ENCODE results near the gene GRK5.

The GRK5 gene

GRCh38 chr10:119406137-119406536, 198.8 kb downstream of the GRK5 start:
- H3K4me3 ChIP-seq (ENCODE audit: low read length) = no peak overlapping the region
- H3K4me1 ChIP-seq (ENCODE audit: low read length) = peaks cover 9% of the 10 kb centered on the region; the same call in 1 of the 2 replicates
- TF ChIP-seq EZH2phosphoT487 (IDR thresholded peaks at IDR 0.05; ENCODE audit: low read length) = no peak
- TF ChIP-seq, protein P1, sequence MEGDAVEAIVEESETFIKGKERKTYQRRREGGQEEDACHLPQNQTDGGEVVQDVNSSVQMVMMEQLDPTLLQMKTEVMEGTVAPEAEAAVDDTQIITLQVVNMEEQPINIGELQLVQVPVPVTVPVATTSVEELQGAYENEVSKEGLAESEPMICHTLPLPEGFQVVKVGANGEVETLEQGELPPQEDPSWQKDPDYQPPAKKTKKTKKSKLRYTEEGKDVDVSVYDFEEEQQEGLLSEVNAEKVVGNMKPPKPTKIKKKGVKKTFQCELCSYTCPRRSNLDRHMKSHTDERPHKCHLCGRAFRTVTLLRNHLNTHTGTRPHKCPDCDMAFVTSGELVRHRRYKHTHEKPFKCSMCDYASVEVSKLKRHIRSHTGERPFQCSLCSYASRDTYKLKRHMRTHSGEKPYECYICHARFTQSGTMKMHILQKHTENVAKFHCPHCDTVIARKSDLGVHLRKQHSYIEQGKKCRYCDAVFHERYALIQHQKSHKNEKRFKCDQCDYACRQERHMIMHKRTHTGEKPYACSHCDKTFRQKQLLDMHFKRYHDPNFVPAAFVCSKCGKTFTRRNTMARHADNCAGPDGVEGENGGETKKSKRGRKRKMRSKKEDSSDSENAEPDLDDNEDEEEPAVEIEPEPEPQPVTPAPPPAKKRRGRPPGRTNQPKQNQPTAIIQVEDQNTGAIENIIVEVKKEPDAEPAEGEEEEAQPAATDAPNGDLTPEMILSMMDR (IDR thresholded peaks at IDR 0.05; ENCODE audit: low read length) = no peak
- TF ChIP-seq EZH2 (optimal IDR thresholded peaks at IDR 0.05; ENCODE audit: low read depth, low read length) = no peak
- no peak overlapping the region for H3K9ac ChIP-seq (ENCODE audit: low read length)
- H3K4me2 ChIP-seq (ENCODE audit: low read depth, low read length) = no peak overlapping the region
- no peak overlapping the region for H3K27ac ChIP-seq (ENCODE audit: low read length)
- peaks cover 4% of the 10 kb centered on the region; the same call in 1 of the 2 replicates for H4K20me1 ChIP-seq (ENCODE audit: insufficient read depth, low read length)
- no peaks in the 10 kb centered on the region for H3K36me3 ChIP-seq (replicated peaks; ENCODE audit: insufficient read depth, low read length)
- H3K9me3 ChIP-seq (replicated peaks; ENCODE audit: insufficient read depth, low read length) = no peaks in the 10 kb centered on the region
- peaks cover 63% of the 10 kb centered on the region for H3K79me2 ChIP-seq (ENCODE audit: low read length)
- no peaks in the 10 kb centered on the region for H3K9me2 ChIP-seq (replicated peaks; ENCODE audit: insufficient read depth, low read length)
- H3F3A ChIP-seq (ENCODE audit: insufficient read depth, low read length) = peaks cover 7% of the 10 kb centered on the region; the same call in 1 of the 2 replicates
- no peak overlapping the region for H2AFZ ChIP-seq (ENCODE audit: low read length)
- no peaks in the 10 kb centered on the region for H3K27me3 ChIP-seq (replicated peaks; ENCODE audit: insufficient read depth, low read length)
- DNase-seq = no peak

- Histone ChIP-seq H3K9me2 (replicated peaks; ENCODE audit: insufficient read depth, low read length) (no peaks in the 10 kb centered on the region), H3K4me3 (ENCODE audit: low read length) (no peak overlapping the region), H3K27me3 (replicated peaks; ENCODE audit: insufficient read depth, low read length) (no peaks in the 10 kb centered on the region), H3K4me1 (ENCODE audit: low read length) (peaks cover 9% of the 10 kb centered on the region; the same call in 1 of the 2 replicates), H3K79me2 (ENCODE audit: low read length) (peaks cover 64% of the 10 kb centered on the region), H2AFZ (ENCODE audit: low read length) (no peak overlapping the region), H3K27ac (ENCODE audit: low read length) (no peak overlapping the region), H4K20me1 (ENCODE audit: insufficient read depth, low read length) (peaks cover 4% of the 10 kb centered on the region; the same call in 1 of the 2 replicates), H3K4me2 (ENCODE audit: low read depth, low read length) (no peak overlapping the region), H3K9ac (ENCODE audit: low read length) (no peak overlapping the region), H3K9me3 (replicated peaks; ENCODE audit: insufficient read depth, low read length) (no peaks in the 10 kb centered on the region), H3F3A (ENCODE audit: insufficient read depth, low read length) (peaks cover 7% of the 10 kb centered on the region; the same call in 1 of the 2 replicates), H3K36me3 (replicated peaks; ENCODE audit: insufficient read depth, low read length) (no peaks in the 10 kb centered on the region)
- DNase-seq = no peak
- TF ChIP-seq EZH2phosphoT487 (IDR thresholded peaks at IDR 0.05; ENCODE audit: low read length) (no peak), EZH2 (optimal IDR thresholded peaks at IDR 0.05; ENCODE audit: low read depth, low read length) (no peak)
- TF ChIP-seq, protein P1 (IDR thresholded peaks at IDR 0.05; ENCODE audit: low read length) = no peak
Observed at GRCh38 chr10:119406601-119407253, 199.4 kb downstream of the GRK5 start.

DNA sequence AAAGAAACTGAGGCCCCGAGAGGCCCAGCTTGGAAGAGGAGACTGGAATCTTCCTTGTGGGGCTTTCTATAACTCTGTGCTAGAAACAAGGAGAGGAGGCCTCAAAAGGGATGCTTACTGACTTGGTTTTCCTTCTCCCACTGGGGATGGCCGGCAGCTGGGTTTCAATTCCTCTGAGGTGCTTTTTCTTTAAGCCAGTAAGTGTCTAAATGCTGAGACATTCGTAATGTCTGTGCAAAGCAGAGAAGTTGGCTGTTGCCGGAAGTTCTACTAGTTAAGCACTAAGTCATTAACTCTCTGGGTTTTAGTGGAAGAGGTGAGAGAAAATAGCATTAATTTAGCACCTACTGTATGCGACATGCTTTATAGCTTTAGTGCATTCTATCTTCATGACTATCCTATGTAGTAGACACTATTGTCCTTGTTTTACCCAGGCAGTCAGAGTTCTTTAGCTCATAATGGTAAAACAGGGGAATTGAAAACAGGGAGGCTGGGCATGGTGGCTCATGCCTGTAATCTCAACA, 199.9 kb downstream of the GRK5 start:
- peaks cover 9% of the 10 kb centered on the region; the same call in 1 of the 2 replicates for H3K4me1 ChIP-seq (ENCODE audit: low read length)
- no peaks in the 10 kb centered on the region for H3K36me3 ChIP-seq (replicated peaks; ENCODE audit: insufficient read depth, low read length)
- no peak overlapping the region for H2AFZ ChIP-seq (ENCODE audit: low read length)
- peaks cover 64% of the 10 kb centered on the region for H3K79me2 ChIP-seq (ENCODE audit: low read length)
- H3K9me2 ChIP-seq (replicated peaks; ENCODE audit: insufficient read depth, low read length) = no peaks in the 10 kb centered on the region
- H3K9me3 ChIP-seq (replicated peaks; ENCODE audit: insufficient read depth, low read length) = no peaks in the 10 kb centered on the region
- H3K27ac ChIP-seq (ENCODE audit: low read length) = no peak overlapping the region
- H3F3A ChIP-seq (ENCODE audit: insufficient read depth, low read length) = peaks cover 7% of the 10 kb centered on the region; the same call in 1 of the 2 replicates
- TF ChIP-seq EZH2phosphoT487 (IDR thresholded peaks at IDR 0.05; ENCODE audit: low read length) = no peak
- TF ChIP-seq, protein P1 (IDR thresholded peaks at IDR 0.05; ENCODE audit: low read length) = no peak
- no peak overlapping the region for H3K4me3 ChIP-seq (ENCODE audit: low read length)
- no peak overlapping the region for H3K4me2 ChIP-seq (ENCODE audit: low read depth, low read length)
- no peaks in the 10 kb centered on the region for H3K27me3 ChIP-seq (replicated peaks; ENCODE audit: insufficient read depth, low read length)
- DNase-seq = peak; percentile 37
- no peak overlapping the region for H3K9ac ChIP-seq (ENCODE audit: low read length)
- H4K20me1 ChIP-seq (ENCODE audit: insufficient read depth, low read length) = peaks cover 4% of the 10 kb centered on the region; the same call in 1 of the 2 replicates

Data from MM.1S (cell line).